IPS DF 6.9 (cell line): ENCODE results near the gene FLVCR1.
A peak's percentile ranks its signal among the peaks of the same experiment; 100 is the strongest.
"Not testable (repeated sequence)": the region's sequence is repeated elsewhere in the genome, so short reads cannot be mapped to it uniquely, and the experiment has no call there.

Source experiments
- DNase-seq: peaks from one replicate; pipeline ENCODE4 v3.0.0-alpha.2; 2013; ENCODE audit warnings: low read depth, low spot score
- H3K27ac ChIP-seq: one replicate; pipeline ENCODE4 v1.5.1; 2013; ENCODE audit warnings: low read length, control low read depth
- H3K27me3 ChIP-seq: 2 replicates; pipeline ENCODE4 v1.6.1; 2013; ENCODE audit warnings: mild to moderate bottlenecking, low read length; ENCODE audit not compliant: control insufficient read depth, insufficient read depth
- H3K36me3 ChIP-seq: 2 replicates; pipeline ENCODE4 v1.6.1; 2013; ENCODE audit warnings: low read length; ENCODE audit not compliant: control insufficient read depth, insufficient read depth
- H3K4me1 ChIP-seq: 2 replicates; pipeline ENCODE4 v1.6.1; 2013; ENCODE audit warnings: low read length; ENCODE audit not compliant: control insufficient read depth, insufficient read depth
- H3K4me3 ChIP-seq: 2 replicates; pipeline ENCODE4 v1.5.1; 2013; ENCODE audit warnings: mild to moderate bottlenecking, low read length
- H3K9me3 ChIP-seq: 2 replicates; pipeline ENCODE4 v1.6.1; 2013; ENCODE audit warnings: low read length, inconsistent platforms; ENCODE audit not compliant: control insufficient read depth, insufficient read depth
- WGBS: extraction: QIAGEN DNeasy Blood & Tissue Kit; methylation state at CpG from one replicate; pipeline ENCODE4 v1.1.7; 2013; ENCODE audit warnings: mixed read lengths, missing lambda C conversion rate; ENCODE audit not compliant: insufficient read length, insufficient coverage; 5-methylcytosine and 5-hydroxymethylcytosine counted together

The FLVCR1 gene

GRCh38 chr1:212860713-212861581 is 2.9 kb downstream of the FLVCR1 start:
- H3K4me3 ChIP-seq, result peak overlapping the region; percentile 36; the same call in 1 of the 2 replicates
- H3K27ac ChIP-seq, result no peak overlapping the region
- H3K9me3 ChIP-seq, result no peaks in the 10 kb centered on the region
- no peaks in the 10 kb centered on the region for H3K4me1 ChIP-seq
- no peaks in the 10 kb centered on the region for H3K27me3 ChIP-seq
- no CpG with 5 or more reads among the region's 5 CpGs for WGBS
- H3K36me3 ChIP-seq, result peaks cover 2% of the 10 kb centered on the region; the same call in 1 of the 2 replicates
- no peak for DNase-seq

GRCh38 chr1:212862111-212862690 is 4.1 kb downstream of the FLVCR1 start:
- no CpG with 5 or more reads among the region's 2 CpGs for WGBS
- DNase-seq, result no peak
- Histone ChIP-seq H3K4me3 (peak overlapping the region; percentile 20; the same call in 1 of the 2 replicates), H3K4me1 (no peaks in the 10 kb centered on the region), H3K27me3 (no peaks in the 10 kb centered on the region), H3K9me3 (no peaks in the 10 kb centered on the region), H3K36me3 (peaks cover 2% of the 10 kb centered on the region; the same call in 1 of the 2 replicates), H3K27ac (no peak overlapping the region)

- H3K36me3 ChIP-seq, H3K4me3 ChIP-seq, DNase-seq, H3K9me3 ChIP-seq, H3K27me3 ChIP-seq, H3K4me1 ChIP-seq, H3K27ac ChIP-seq: not testable (repeated sequence)
- no CpG with 5 or more reads among the region's 10 CpGs for WGBS
Measured at GRCh38 chr1:212863345-212863744, 5.3 kb downstream of the FLVCR1 start.

GRCh38 chr1:212864201-212864600 is 6.1 kb downstream of the FLVCR1 start:
- WGBS, result no CpG with 5 or more reads among the region's 4 CpGs
- Histone ChIP-seq H3K27me3 (no peaks in the 10 kb centered on the region), H3K36me3 (peaks cover 2% of the 10 kb centered on the region; the same call in 1 of the 2 replicates), H3K9me3 (no peaks in the 10 kb centered on the region), H3K4me3 (no peak overlapping the region), H3K27ac (no peak overlapping the region), H3K4me1 (no peaks in the 10 kb centered on the region)
- no peak for DNase-seq

GRCh38 chr1:212867192-212867591 is 9.1 kb downstream of the FLVCR1 start:
- Histone ChIP-seq H3K4me3 (no peak overlapping the region), H3K4me1 (no peaks in the 10 kb centered on the region), H3K36me3 (peaks cover 5% of the 10 kb centered on the region; the same call in 1 of the 2 replicates), H3K9me3 (no peaks in the 10 kb centered on the region), H3K27me3 (no peaks in the 10 kb centered on the region), H3K27ac (no peak overlapping the region)
- no CpG with 5 or more reads among the region's 1 CpG for WGBS
- DNase-seq, result no peak

- Histone ChIP-seq H3K4me1 (no peaks in the 10 kb centered on the region), H3K27ac (no peak overlapping the region), H3K27me3 (no peaks in the 10 kb centered on the region), H3K9me3 (no peaks in the 10 kb centered on the region), H3K36me3 (peaks cover 19% of the 10 kb centered on the region; the same call in 1 of the 2 replicates), H3K4me3 (no peak overlapping the region)
- no CpG with 5 or more reads among the region's 1 CpG for WGBS
- DNase-seq, result no peak
Measured at GRCh38 chr1:212871976-212872375, 13.9 kb downstream of the FLVCR1 start.

GRCh38 chr1:212873518-212873917 is 15.4 kb downstream of the FLVCR1 start:
- Histone ChIP-seq H3K36me3 (peaks cover 19% of the 10 kb centered on the region; the same call in 1 of the 2 replicates), H3K4me1 (no peaks in the 10 kb centered on the region), H3K27ac (no peak overlapping the region), H3K9me3 (no peaks in the 10 kb centered on the region), H3K4me3 (no peak overlapping the region), H3K27me3 (no peaks in the 10 kb centered on the region)
- DNase-seq, result no peak
- whole genome bisulfite sequencing, result no CpG with 5 or more reads among the region's 2 CpGs

- no peak for DNase-seq
- H3K36me3 ChIP-seq, result peaks cover 15% of the 10 kb centered on the region; the same call in 1 of the 2 replicates
- H3K27me3 ChIP-seq, result no peaks in the 10 kb centered on the region
- no CpG with 5 or more reads among the region's 6 CpGs for WGBS
- H3K9me3 ChIP-seq, result no peaks in the 10 kb centered on the region
- no peak overlapping the region for H3K4me3 ChIP-seq
- H3K27ac ChIP-seq, result no peak overlapping the region
- no peaks in the 10 kb centered on the region for H3K4me1 ChIP-seq
Measured at GRCh38 chr1:212878418-212878817, 20.3 kb downstream of the FLVCR1 start.

- Histone ChIP-seq H3K27ac (no peak overlapping the region), H3K27me3 (no peaks in the 10 kb centered on the region), H3K9me3 (no peaks in the 10 kb centered on the region), H3K36me3 (peaks cover 12% of the 10 kb centered on the region; the same call in 1 of the 2 replicates), H3K4me3 (no peak overlapping the region), H3K4me1 (no peaks in the 10 kb centered on the region)
- WGBS, result no CpG with 5 or more reads among the region's 6 CpGs
- DNase-seq, result no peak
Measured at GRCh38 chr1:212879947-212880690, 22.0 kb downstream of the FLVCR1 start.

GRCh38 chr1:212884592-212884991 is 26.5 kb downstream of the FLVCR1 start:
- H3K4me1 ChIP-seq, result no peaks in the 10 kb centered on the region
- H3K27ac ChIP-seq, result no peak overlapping the region
- H3K4me3 ChIP-seq, result no peak overlapping the region
- WGBS, result no CpG with 5 or more reads among the region's 4 CpGs
- H3K27me3 ChIP-seq, result no peaks in the 10 kb centered on the region
- no peaks in the 10 kb centered on the region for H3K9me3 ChIP-seq
- H3K36me3 ChIP-seq, result peaks cover 8% of the 10 kb centered on the region; the same call in 1 of the 2 replicates
- DNase-seq, result no peak
